ENCODE results near the gene CXCL3. TPM values are rescaled to one million over a fixed set of nuclear protein-coding genes. Genes with fewer than 3 reads are reported as not detected.

The CXCL3 gene
- 14.9 and 17.9 TPM in 2 replicates for polyA plus RNA-seq (2011; rRNA removed)
- 16.5 and 19.9 TPM in 2 replicates for polyA plus RNA-seq (2012; cell fraction: cytosol; rRNA removed)
- 19.9 and 29.2 TPM in 2 replicates for polyA plus RNA-seq (2012; cell fraction: nucleus; rRNA removed)
- polyA plus RNA-seq (2017; fragmentation: RNase III; extraction: RNeasy Plus Mini Kit Qiagen cat#74134 plus additional on column Dnase treatment) = 5.1 to 5.5 TPM (median 5.2 TPM) in 3 replicates
- 7.2 and 7.9 TPM in 2 replicates for polyA minus RNA-seq (2011; rRNA and poly(A)+ RNA removed)

DNA sequence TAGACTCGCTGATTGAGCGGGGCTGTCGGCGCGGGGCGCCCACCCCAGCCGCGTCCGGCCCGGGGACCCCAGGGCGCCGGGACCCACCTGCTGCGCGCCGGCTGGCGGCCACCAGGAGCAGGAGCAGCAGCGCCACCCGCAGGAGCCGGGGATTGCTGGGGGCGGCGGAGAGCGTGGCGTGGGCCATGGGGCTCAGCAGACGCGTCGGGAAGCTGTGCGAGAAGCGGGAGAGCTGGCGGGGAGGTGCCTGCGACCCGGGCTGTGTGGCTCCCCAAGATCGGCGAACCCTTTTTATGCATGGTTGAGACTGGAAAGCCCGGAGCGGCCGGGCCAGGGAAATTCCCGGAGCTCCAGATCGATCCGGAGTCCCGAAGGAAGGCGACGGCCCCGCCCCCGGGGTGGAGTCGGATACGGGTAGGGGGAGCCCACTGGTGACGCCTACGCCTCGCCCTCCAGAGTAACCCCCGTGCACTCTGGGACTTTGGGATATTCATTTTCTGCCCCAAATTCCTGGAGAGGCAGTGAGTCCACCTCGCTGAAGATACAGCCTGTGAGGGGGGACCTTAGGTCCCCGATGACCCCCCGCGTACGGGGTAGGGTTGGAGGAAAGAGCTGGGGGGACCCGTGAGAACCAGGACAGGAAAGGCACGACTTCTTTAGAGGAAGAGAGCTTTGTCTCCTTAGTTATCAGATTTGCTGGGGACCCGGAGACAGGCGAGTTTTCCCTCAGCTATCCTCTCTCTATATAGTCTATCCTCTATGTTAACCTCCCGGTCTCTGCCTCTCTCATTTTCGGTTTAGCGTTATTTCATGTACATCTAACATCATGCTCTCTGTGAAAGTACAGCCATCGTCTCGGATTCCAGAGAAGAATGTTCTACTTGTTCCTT, at the start of gene CXCL3:
Gene CXCL3, minus strand, starts transcription at position 265 of the 890 bp plus-strand sequence. Its CDS starts 78 bp downstream, at position 187.
- CTCF ChIA-PET = interaction anchor here (0.6 to 4.2 kb wide), 31 partner anchors 8 to 373 kb away, joined by 3 to 23 read pairs (median 4); partner anchors contain the start of genes CXCL2, CXCL5 and PPBP
- POLR2A ChIA-PET = interaction anchor here (0.7 to 3.7 kb wide), 9 partner anchors 18 to 170 kb away, joined by 3 to 34 read pairs (median 8); partner anchors contain the start of genes CXCL1, CXCL2 and CXCL5

DNA sequence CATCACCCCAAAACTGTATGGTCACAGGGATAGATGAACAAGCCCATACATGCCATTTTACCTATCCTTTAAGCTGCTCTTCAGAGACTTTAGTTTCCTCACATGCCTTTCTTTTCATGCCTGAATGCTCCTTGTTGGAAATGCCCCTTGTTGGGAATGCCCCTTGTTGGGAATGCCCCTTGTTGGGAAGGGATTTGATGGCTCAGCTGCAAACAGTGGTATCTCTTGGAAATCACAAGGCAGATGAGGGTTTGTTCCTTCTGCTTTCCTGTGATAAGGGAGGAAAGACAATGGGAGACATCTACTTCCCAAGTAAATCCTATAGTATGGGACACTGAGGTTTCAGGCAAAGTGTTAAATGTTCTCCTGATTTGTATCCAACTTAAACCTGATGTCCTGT, 49.0 kb upstream of the CXCL3 start:
- ATAC-seq (no peak), DNase-seq (ENCODE audit: low read depth in 1 of 2, low spot score in 1 of 2) (no peak), FAIRE-seq (no peak)
- Histone ChIP-seq H3K27ac (0 out of 6 replicates have a peak overlapping the region, but pooled peaks of 1 of the 2 experiments have one; percentile 3), H3K9me3 (no peaks in the 10 kb centered on the region), H3K4me1 (no peaks in the 10 kb centered on the region), H3K4me2 (no peak overlapping the region), H3K4me3 (no peak overlapping the region)
- CTCF ChIA-PET = no interaction called here
- POLR2A ChIA-PET = no interaction called here
- TF ChIP-seq NFE2L2 (conservative IDR thresholded peaks at IDR 0.05; ENCODE audit: low read length) (no peak), JUN (IDR thresholded peaks at IDR 0.05) (no peak), ZC3H11A (IDR thresholded peaks at IDR 0.05) (no peak), SMC3 (IDR thresholded peaks at IDR 0.05) (no peak), ZFP36 (IDR thresholded peaks at IDR 0.05; ENCODE audit: borderline replicate concordance, partially characterized antibody) (no peak), CBX2 (IDR thresholded peaks at IDR 0.05; ENCODE audit: borderline replicate concordance, low read depth) (no peak), ZSCAN20 (CRISPR knock-in tag; IDR thresholded peaks at IDR 0.05) (no peak), HEYL (CRISPR knock-in tag; IDR thresholded peaks at IDR 0.05) (no peak), RAD21 (conservative IDR thresholded peaks at IDR 0.05 in 1 of 2, IDR thresholded peaks at IDR 0.05 in 1 of 2) (no peak), HOXB13 (CRISPR knock-in tag; IDR thresholded peaks at IDR 0.05; ENCODE audit: low read depth) (no peak), TFCP2L1 (CRISPR knock-in tag; IDR thresholded peaks at IDR 0.05) (no peak), PHF8 (IDR thresholded peaks at IDR 0.05; ENCODE audit: borderline replicate concordance, low read depth) (no peak), JUNB (IDR thresholded peaks at IDR 0.05) (no peak)
- TF ChIP-seq, protein P1, sequence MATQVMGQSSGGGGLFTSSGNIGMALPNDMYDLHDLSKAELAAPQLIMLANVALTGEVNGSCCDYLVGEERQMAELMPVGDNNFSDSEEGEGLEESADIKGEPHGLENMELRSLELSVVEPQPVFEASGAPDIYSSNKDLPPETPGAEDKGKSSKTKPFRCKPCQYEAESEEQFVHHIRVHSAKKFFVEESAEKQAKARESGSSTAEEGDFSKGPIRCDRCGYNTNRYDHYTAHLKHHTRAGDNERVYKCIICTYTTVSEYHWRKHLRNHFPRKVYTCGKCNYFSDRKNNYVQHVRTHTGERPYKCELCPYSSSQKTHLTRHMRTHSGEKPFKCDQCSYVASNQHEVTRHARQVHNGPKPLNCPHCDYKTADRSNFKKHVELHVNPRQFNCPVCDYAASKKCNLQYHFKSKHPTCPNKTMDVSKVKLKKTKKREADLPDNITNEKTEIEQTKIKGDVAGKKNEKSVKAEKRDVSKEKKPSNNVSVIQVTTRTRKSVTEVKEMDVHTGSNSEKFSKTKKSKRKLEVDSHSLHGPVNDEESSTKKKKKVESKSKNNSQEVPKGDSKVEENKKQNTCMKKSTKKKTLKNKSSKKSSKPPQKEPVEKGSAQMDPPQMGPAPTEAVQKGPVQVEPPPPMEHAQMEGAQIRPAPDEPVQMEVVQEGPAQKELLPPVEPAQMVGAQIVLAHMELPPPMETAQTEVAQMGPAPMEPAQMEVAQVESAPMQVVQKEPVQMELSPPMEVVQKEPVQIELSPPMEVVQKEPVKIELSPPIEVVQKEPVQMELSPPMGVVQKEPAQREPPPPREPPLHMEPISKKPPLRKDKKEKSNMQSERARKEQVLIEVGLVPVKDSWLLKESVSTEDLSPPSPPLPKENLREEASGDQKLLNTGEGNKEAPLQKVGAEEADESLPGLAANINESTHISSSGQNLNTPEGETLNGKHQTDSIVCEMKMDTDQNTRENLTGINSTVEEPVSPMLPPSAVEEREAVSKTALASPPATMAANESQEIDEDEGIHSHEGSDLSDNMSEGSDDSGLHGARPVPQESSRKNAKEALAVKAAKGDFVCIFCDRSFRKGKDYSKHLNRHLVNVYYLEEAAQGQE (IDR thresholded peaks at IDR 0.05) = no peak
- TF ChIP-seq, protein P2, sequence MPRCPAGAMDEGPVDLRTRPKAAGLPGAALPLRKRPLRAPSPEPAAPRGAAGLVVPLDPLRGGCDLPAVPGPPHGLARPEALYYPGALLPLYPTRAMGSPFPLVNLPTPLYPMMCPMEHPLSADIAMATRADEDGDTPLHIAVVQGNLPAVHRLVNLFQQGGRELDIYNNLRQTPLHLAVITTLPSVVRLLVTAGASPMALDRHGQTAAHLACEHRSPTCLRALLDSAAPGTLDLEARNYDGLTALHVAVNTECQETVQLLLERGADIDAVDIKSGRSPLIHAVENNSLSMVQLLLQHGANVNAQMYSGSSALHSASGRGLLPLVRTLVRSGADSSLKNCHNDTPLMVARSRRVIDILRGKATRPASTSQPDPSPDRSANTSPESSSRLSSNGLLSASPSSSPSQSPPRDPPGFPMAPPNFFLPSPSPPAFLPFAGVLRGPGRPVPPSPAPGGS (IDR thresholded peaks at IDR 0.05) = no peak
- TF ChIP-seq, protein P3, sequence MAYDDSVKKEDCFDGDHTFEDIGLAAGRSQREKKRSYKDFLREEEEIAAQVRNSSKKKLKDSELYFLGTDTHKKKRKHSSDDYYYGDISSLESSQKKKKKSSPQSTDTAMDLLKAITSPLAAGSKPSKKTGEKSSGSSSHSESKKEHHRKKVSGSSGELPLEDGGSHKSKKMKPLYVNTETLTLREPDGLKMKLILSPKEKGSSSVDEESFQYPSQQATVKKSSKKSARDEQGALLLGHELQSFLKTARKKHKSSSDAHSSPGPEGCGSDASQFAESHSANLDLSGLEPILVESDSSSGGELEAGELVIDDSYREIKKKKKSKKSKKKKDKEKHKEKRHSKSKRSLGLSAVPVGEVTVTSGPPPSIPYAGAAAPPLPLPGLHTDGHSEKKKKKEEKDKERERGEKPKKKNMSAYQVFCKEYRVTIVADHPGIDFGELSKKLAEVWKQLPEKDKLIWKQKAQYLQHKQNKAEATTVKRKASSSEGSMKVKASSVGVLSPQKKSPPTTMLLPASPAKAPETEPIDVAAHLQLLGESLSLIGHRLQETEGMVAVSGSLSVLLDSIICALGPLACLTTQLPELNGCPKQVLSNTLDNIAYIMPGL (CRISPR knock-in tag; IDR thresholded peaks at IDR 0.05; ENCODE audit: borderline replicate concordance) = no peak
- TF ChIP-seq, protein P4, sequence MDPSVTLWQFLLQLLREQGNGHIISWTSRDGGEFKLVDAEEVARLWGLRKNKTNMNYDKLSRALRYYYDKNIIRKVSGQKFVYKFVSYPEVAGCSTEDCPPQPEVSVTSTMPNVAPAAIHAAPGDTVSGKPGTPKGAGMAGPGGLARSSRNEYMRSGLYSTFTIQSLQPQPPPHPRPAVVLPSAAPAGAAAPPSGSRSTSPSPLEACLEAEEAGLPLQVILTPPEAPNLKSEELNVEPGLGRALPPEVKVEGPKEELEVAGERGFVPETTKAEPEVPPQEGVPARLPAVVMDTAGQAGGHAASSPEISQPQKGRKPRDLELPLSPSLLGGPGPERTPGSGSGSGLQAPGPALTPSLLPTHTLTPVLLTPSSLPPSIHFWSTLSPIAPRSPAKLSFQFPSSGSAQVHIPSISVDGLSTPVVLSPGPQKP (IDR thresholded peaks at IDR 0.05; ENCODE audit: low read depth, low read length) = no peak

More for the DNA sequence above, at the start of gene CXCL3:
- peak within 1 kb of the TSS; percentile 97 for H3K4me2 ChIP-seq
- DNase-seq (ENCODE audit: low read depth in 1 of 2, low spot score in 1 of 2) (peak; percentile 46 to 72), ATAC-seq (peak; percentile 93 to 95), FAIRE-seq (no peak)
- peak within 1 kb of the TSS; percentile 95 for H3K27ac ChIP-seq
- WGBS (ENCODE audit: missing lambda C conversion rate) = 2% methylated on average over 13 of the region's 64 CpGs
- H3K4me3 ChIP-seq = peak within 1 kb of the TSS; percentile 92
- H3K9me3 ChIP-seq = no peaks in the 10 kb centered on the region
- TF ChIP-seq EHF (CRISPR knock-in tag; IDR thresholded peaks at IDR 0.05) (no peak), EP300 (IDR thresholded peaks at IDR 0.05) (no peak), FOSB (CRISPR knock-in tag; IDR thresholded peaks at IDR 0.05) (no peak), NPAS2 (CRISPR knock-in tag; IDR thresholded peaks at IDR 0.05; ENCODE audit: borderline replicate concordance) (no peak), SMC3 (IDR thresholded peaks at IDR 0.05) (peak; percentile 57; the same call in 1 of the 3 replicates), KDM5A (IDR thresholded peaks at IDR 0.05) (peak; percentile 54; the same call in 1 of the 2 replicates), RNF2 (IDR thresholded peaks at IDR 0.05; ENCODE audit: borderline replicate concordance, low read depth) (no peak), JUN (IDR thresholded peaks at IDR 0.05) (peak; percentile 7 to 33; a peak in 1 of 5 replicates), HEYL (CRISPR knock-in tag; IDR thresholded peaks at IDR 0.05) (no peak), RAD21 (conservative IDR thresholded peaks at IDR 0.05 in 1 of 2, IDR thresholded peaks at IDR 0.05 in 1 of 2) (peak in 1 of 2 experiments; percentile 63; a peak in 3 of 5 replicates), SREBF2 (IDR thresholded peaks at IDR 0.05) (no peak), EHMT2 (IDR thresholded peaks at IDR 0.05; ENCODE audit: low read depth) (no peak)
- TF ChIP-seq, protein P5, sequence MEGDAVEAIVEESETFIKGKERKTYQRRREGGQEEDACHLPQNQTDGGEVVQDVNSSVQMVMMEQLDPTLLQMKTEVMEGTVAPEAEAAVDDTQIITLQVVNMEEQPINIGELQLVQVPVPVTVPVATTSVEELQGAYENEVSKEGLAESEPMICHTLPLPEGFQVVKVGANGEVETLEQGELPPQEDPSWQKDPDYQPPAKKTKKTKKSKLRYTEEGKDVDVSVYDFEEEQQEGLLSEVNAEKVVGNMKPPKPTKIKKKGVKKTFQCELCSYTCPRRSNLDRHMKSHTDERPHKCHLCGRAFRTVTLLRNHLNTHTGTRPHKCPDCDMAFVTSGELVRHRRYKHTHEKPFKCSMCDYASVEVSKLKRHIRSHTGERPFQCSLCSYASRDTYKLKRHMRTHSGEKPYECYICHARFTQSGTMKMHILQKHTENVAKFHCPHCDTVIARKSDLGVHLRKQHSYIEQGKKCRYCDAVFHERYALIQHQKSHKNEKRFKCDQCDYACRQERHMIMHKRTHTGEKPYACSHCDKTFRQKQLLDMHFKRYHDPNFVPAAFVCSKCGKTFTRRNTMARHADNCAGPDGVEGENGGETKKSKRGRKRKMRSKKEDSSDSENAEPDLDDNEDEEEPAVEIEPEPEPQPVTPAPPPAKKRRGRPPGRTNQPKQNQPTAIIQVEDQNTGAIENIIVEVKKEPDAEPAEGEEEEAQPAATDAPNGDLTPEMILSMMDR (IDR thresholded peaks at IDR 0.05) = peak; percentile 50; the same call in 2 of the 3 replicates
- H3K4me1 ChIP-seq = peaks cover 40% of the 10 kb centered on the region
